Esophagus muscularis mucosa (tissue), 4 donors: ENCODE measurements around the gene SOWAHC. TPM values are rescaled to one million over a fixed set of nuclear protein-coding genes. Genes with fewer than 3 reads are reported as not detected.

Experiments used
- DNase-seq: peaks from one replicate; pipeline ENCODE4 v3.0.0-alpha.2; 2017; ENCODE audit errors: extremely low spot score
- H3K27ac ChIP-seq, 4 donors: fragments of 200-600 bp; sonication (generic); replicated peaks in 1 of 4; 1 replicate in 3 of 4; 2 replicates in 1 of 4; pipeline ENCODE4 v1.5.1; 2016 to 2019; ENCODE audit warnings: mild to moderate bottlenecking in 1 of 4
- H3K27me3 ChIP-seq, 4 donors: fragments of 200-600 bp; sonication (generic); one replicate each; pipeline versions ENCODE4 v1.5.1 to v1.6.0; 2016 to 2019
- H3K36me3 ChIP-seq, 4 donors: fragments of 200-600 bp; sonication (generic); one replicate each; pipeline ENCODE4 v1.5.1; 2016 to 2019
- H3K4me1 ChIP-seq, 4 donors: fragments of 200-600 bp; sonication (generic); one replicate each; pipeline ENCODE4 v1.5.1; 2016 to 2019
- H3K4me3 ChIP-seq, 4 donors: fragments of 200-600 bp; sonication (generic); 1 replicate in 2 of 4; 2 replicates in 2 of 4; pipeline ENCODE4 v1.5.1; 2016 to 2019; ENCODE audit warnings: mild to moderate bottlenecking in 4 of 4, moderate library complexity in 1 of 4
- H3K9me3 ChIP-seq, 4 donors: fragments of 200-600 bp; sonication (generic); 1 replicate in 3 of 4; 2 replicates in 1 of 4; pipeline ENCODE4 v1.5.1; 2016 to 2019
- EP300 ChIP-seq: sonication (generic); formaldehyde crosslinking; IDR thresholded peaks from one replicate; pipeline ENCODE4 v1.6.1; 2017; ENCODE audit warnings: antibody characterized with exemption
- POLR2A ChIP-seq: fragments of 450-650 bp; IDR thresholded peaks from one replicate; pipeline ENCODE4 v1.6.1; 2017; ENCODE audit warnings: antibody characterized with exemption, moderate library complexity, mild to moderate bottlenecking, low read depth
- POLR2AphosphoS5 ChIP-seq, 2 donors: sonication (generic); formaldehyde crosslinking; IDR thresholded peaks; one replicate each; pipeline ENCODE4 v1.6.1; 2017; ENCODE audit warnings: antibody characterized with exemption in 2 of 2
- WGBS: methylation state at CpG from one replicate; pipeline ENCODE4 v1.1.5; 2018; 5-methylcytosine and 5-hydroxymethylcytosine counted together
- intact Hi-C: fragments of 100-400 bp; cut with DNase I; formaldehyde crosslinking; loops from one replicate; pipeline ENCODE4 v1.15.1; 2023
- total RNA-seq, 4 donors: library from RNA; depleted of rRNA; stranded (reverse); fragments of >200 nt; gene quantifications; one replicate each; pipeline versions ENCODE4 v1.1.0 to v1.2.1, GENCODE V29; 2016
- TF ChIP-seq, protein P1 (sequence below), 3 experiments: fragments of 200-600 bp in 2 of 3; fragments of 450-650 bp in 1 of 3; sonication (generic) in 2 of 3; IDR thresholded peaks; one replicate each; pipeline ENCODE4 v1.5.1; 2017 to 2019; ENCODE audit warnings: antibody characterized with exemption in 3 of 3, mild to moderate bottlenecking in 2 of 3, moderate library complexity in 1 of 3

The SOWAHC gene
- total RNA-seq, 4 donors from 2014 or later = 24.1 to 56.8 (median 43.3) TPM

DNA sequence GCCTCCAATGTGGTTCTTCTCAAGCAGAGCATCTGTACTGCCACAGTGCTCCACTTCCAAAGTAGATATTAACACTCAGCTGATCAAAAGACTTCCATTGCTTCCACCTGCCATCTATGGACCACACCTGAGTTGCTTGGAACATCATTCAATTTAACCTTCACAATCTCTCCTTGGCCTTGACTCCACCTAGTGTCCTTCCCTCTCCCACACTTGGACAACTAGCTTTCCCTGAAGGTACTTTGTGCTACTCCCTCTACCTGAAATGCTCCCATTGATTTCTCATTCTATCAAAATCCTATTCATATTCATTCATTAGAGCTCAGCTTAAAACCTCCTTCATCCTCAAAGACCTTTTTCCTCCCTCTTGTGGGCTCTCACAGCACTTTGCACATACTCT lies 48.7 kb downstream of the SOWAHC start:
- no peaks in the 10 kb centered on the region for H3K36me3 ChIP-seq
- H3K9me3 ChIP-seq = no peaks in the 10 kb centered on the region
- no peak for TF ChIP-seq POLR2AphosphoS5 (IDR thresholded peaks at IDR 0.05)
- no peak for TF ChIP-seq EP300
- TF ChIP-seq, protein P1, sequence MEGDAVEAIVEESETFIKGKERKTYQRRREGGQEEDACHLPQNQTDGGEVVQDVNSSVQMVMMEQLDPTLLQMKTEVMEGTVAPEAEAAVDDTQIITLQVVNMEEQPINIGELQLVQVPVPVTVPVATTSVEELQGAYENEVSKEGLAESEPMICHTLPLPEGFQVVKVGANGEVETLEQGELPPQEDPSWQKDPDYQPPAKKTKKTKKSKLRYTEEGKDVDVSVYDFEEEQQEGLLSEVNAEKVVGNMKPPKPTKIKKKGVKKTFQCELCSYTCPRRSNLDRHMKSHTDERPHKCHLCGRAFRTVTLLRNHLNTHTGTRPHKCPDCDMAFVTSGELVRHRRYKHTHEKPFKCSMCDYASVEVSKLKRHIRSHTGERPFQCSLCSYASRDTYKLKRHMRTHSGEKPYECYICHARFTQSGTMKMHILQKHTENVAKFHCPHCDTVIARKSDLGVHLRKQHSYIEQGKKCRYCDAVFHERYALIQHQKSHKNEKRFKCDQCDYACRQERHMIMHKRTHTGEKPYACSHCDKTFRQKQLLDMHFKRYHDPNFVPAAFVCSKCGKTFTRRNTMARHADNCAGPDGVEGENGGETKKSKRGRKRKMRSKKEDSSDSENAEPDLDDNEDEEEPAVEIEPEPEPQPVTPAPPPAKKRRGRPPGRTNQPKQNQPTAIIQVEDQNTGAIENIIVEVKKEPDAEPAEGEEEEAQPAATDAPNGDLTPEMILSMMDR (IDR thresholded peaks at IDR 0.05) = no peak
- TF ChIP-seq POLR2A = no peak
- H3K4me3 ChIP-seq = no peak overlapping the region
- peak overlapping the region in 2 of 4 donors; percentile 38 to 69 for H3K27ac ChIP-seq
- no peaks in the 10 kb centered on the region for H3K27me3 ChIP-seq
- intact Hi-C loops = no loop called here
- no peak for DNase-seq
- peaks cover 11 to 29% (median 17%) of the 10 kb centered on the region in 4 donors for H3K4me1 ChIP-seq

DNA sequence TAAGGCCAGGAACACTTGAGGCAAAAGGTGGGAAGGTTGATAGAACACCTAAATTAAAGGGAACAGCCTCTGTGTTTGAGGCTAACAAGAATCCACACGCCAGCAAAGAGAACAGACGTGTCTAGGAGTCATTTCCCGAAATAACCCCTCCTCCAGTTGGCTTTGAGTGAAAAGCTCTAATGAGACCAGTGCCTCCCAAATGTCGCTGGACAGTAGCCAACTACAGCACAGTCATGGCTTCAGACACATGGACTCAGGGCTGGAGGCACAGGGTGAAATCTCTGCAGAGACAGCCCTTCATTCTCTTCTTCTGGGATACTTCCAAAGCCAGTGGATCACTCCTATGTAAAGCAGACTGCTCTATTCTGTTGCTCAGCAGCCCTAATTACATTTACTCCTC lies 49.6 kb downstream of the SOWAHC start:
- H3K4me1 ChIP-seq = peaks cover 11 to 29% (median 17%) of the 10 kb centered on the region in 4 donors
- intact Hi-C loops = no loop called here
- no peak for DNase-seq
- H3K9me3 ChIP-seq = no peaks in the 10 kb centered on the region
- H3K27me3 ChIP-seq = no peaks in the 10 kb centered on the region
- no peaks in the 10 kb centered on the region for H3K36me3 ChIP-seq
- WGBS = 19% methylated on average over 4 of the region's 4 CpGs
- TF ChIP-seq EP300 = peak; percentile 53
- peak; percentile 49 to 68 for TF ChIP-seq POLR2AphosphoS5 (IDR thresholded peaks at IDR 0.05)
- TF ChIP-seq, protein P1 (IDR thresholded peaks at IDR 0.05) = no peak
- H3K27ac ChIP-seq = peak overlapping the region in 2 of 4 donors; percentile 38 to 69
- no peak overlapping the region for H3K4me3 ChIP-seq

DNA sequence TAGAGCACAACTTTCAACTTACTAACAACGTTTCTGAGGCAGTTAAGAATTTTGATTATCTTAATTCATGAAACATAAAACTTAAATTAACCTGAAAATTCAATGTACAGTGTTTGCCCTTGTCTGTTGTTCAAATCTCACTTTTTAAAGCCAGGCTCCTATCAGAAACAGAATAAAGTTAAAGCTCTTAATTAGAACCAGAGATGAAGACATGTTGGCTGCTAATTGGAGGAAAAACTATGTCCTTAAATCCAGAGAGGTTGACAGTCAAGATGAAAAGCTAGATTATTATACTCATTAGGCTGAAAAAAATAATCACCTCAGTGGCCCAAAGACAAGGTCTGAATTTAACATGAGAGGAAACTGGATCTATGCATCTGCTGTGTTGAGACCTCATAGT lies 52.3 kb downstream of the SOWAHC start:
- peaks cover 11 to 29% (median 17%) of the 10 kb centered on the region in 4 donors for H3K4me1 ChIP-seq
- DNase-seq = no peak
- intact Hi-C loops = no loop called here
- no peaks in the 10 kb centered on the region for H3K27me3 ChIP-seq
- WGBS = 75% methylated on average over 1 of the region's 1 CpG
- no peak overlapping the region for H3K4me3 ChIP-seq
- H3K27ac ChIP-seq = no peak overlapping the region
- TF ChIP-seq POLR2A (no peak), EP300 (no peak), POLR2AphosphoS5 (IDR thresholded peaks at IDR 0.05) (no peak)
- TF ChIP-seq, protein P1 (IDR thresholded peaks at IDR 0.05) = no peak
- no peaks in the 10 kb centered on the region for H3K9me3 ChIP-seq
- no peaks in the 10 kb centered on the region for H3K36me3 ChIP-seq

Other genes starting within 250 kb of the SOWAHC start
- gene SEPTIN10, start 398 bp upstream of the SOWAHC start, total RNA-seq = 100 to 1,000 TPM; 133 to 203 (median 159) TPM
- 10 to 100 TPM; 15.2 to 22.5 (median 16.9) TPM for gene RGPD5, start 179.9 kb downstream of the SOWAHC start, total RNA-seq